DOHH2 (cell line): ENCODE data around the gene CLCN4.

Experiments
- CTCF ChIP-seq: fragments of 200-600 bp; sonication (generic); IDR thresholded peaks from one replicate; pipeline ENCODE4 v1.5.1; 2014; ENCODE audit warnings: antibody characterized with exemption, mild to moderate bottlenecking, low read depth, low read length; ENCODE audit not compliant: poor library complexity, severe bottlenecking
- EZH2phosphoT487 ChIP-seq: fragments of 200-600 bp; sonication (generic); IDR thresholded peaks from 2 replicates; pipeline ENCODE4 v1.6.1; 2017; ENCODE audit warnings: borderline replicate concordance, mild to moderate bottlenecking, antibody characterized with exemption, low read length, moderate library complexity, mixed read lengths

- TF ChIP-seq CTCF, result no peak
- no peak for TF ChIP-seq EZH2phosphoT487
Measured at GRCh38 chrX:10280071-10280470, 123.3 kb downstream of the CLCN4 start.
